SKM-1 treated with dmso at 0.1 percent for 144 hours (cell line): ENCODE data around the gene FAN1.

ENCODE experiments used
- DNase-seq: peaks from one replicate; lab custom pipeline; 2025; ENCODE audit not compliant: unreplicated experiment; lab: John Stamatoyannopoulos, UW

Gene FAN1

DNA sequence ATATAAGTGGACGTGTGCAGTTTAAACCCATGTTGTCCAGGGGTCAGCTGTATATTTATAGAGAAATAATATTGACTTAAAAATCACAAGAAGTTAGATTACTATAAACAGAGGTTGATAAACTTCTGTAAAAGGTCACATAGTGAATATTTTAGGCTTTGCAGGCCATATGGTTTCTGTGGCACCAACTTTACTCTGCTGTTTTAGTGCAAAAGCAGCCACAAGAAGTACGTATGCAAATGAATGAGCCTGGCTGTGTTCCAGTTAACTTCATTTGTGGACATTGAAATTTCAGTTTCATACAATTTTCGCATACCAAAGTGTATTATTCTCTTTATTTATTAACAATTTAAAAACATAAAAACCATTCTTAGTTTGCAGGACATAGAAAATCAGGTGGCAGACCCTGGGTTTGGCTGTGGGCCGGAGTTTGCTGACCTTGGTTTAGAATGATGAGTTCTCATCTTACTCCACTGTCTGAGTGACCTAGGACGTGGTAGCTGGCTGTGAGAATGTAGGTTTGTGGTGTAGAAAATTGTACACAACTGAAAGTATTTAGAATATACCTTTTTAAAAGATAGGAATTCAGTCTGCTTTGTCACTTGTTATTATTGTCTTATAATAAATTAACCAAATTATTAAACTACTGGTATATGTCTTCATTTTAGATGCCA is 16.3 kb downstream of the FAN1 start:
- DNase-seq, result no peak

DNA sequence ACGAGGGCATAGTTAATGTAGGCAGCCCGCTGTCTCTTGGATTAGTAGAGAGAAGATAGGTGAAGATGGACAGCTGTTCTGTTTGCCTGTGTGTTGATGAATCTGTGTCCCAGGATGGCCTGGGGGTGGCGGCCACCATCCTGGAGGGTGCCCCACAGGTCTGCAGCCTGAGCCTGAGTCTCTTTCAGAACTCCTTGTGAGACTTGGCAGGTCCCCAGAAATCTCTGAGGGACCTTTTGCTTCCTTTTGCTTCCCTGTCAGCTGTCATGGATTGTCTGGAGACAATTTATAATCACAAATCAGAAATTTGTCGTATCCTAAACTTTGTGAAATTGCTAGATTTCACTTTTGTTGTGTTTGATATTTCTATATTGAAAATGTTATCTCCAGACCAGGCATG is 17.4 kb downstream of the FAN1 start:
- no peak for DNase-seq

DNA sequence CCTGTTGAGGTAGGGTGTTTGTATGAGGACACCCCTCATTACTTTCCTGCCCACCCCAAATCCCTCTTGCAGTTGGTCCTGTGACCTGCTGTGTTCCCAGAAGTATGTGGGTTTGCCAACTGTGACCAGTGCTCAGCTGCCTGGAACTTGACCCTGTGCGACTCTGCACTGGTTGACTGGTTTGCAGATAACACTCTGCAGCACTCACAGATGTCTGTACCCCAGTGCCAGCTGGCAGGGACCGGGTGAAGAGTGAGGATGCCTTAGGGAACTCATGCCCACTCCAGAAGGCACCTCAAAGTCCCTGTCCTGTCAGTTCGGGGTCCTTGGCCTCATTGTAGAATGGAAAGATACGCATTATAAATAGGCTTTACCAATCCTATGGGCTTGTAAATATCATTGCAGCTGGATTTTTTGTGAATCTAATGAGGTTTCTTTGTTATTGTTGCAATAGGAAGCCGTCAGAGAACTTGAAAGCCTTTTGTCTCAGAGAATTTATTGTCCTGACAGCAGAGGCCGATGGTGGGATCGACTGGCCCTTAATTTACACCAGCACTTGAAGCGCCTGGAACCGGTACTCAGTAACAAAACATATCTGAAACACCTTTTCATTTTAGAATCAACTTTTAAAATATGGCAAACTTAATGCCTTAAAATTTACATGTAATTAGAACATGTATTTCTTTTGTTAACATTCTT is 18.2 kb downstream of the FAN1 start:
- no peak for DNase-seq

DNA sequence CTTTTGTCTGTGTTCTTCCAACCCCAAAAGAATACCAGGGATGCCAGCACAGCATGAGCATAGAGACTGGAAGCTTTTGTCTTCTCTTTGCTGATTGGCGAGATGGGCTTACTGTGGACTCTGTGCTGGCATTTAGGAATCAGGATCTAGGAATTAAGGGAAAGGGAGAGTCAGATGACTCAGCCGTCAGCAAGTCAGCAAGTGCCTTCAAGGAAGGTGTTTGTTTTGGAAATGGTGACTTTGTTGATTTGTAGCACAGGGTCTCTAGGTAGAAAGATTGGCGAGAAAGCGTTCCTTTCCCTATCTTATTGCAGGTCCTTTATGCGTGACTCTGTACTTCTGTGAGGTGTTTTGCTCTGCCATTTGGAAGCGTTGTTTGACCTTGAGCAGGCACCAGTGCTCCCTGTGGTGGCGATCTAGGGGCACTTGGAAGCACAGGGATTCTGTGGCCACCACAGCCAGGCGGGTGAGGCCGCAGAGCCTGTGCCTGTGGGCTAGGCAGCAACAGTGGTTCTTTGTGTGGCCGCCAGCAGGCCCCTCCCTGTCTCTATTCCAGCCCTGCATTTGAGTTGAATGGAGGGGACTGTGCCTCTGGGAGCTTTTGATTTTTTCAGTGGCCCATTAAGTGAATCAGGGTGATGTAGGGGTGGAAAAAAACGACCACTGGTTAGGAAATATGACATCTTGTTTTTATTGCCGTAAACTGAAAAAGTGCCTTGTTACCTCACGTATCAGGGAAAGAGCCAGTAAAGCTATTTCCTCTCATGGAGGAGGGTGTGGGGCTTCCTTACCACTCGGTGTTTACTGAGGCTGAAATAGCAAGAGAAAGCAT is 19.0 kb downstream of the FAN1 start:
- DNase-seq, result no peak

DNA sequence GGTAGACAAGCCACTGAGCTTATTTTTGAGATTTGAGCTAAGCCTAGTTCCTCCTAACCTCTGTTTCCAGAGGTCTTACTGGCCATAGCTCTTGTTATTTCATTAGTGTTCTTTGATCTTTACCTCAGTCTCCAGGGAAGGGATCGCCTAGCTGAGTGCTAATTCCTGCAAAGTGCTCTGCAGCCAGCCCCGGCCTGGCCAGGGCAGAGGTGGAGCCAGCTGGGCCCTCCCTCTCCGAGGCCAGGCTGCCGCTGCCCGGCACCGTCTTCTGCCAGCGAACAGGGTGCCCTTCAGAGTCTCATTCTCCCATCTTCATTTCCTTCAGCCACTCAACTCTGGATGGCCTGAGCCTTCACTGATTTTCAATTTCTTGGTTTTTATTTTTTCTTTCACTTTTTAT is 19.7 kb downstream of the FAN1 start:
- DNase-seq, result no peak

DNA sequence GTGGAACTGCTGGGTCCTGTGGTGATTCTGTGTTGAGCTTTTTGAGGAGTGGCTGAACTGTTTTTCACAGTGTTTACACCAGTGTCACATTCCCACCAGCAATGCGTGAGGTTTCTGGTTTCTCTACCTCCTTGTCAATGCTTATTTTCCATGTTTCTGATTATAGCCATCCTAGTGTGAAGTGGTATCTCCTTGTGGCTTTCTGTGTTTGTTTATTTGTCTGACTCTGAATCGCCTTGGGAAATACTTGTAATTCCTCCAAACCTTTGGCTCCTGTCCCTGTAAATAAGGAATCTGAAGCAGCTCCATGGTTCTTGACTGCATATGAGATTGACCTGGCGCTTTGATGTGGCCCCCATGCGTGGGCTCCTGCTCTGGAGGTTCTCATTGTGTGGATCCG is 20.6 kb downstream of the FAN1 start:
- no peak for DNase-seq

DNA sequence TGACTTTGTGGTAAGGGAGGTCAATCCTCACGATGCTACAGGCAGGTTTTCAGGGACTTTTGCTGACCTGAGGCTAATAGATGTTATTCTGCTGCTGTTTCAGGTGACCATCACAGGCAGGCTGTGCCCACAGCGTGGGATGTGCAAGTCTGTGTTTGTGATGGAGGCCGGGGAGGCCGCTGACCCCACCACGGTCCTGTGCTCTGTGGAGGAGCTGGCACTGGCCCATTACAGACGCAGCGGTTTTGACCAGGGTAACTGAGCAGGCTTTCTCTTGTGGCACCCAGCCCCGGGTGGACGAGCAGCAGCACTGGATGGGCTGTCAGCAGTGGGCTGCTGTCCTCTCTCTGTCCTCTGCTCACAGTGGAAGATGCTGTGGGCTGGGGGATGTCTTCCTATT is 22.0 kb downstream of the FAN1 start:
- no peak for DNase-seq

DNA sequence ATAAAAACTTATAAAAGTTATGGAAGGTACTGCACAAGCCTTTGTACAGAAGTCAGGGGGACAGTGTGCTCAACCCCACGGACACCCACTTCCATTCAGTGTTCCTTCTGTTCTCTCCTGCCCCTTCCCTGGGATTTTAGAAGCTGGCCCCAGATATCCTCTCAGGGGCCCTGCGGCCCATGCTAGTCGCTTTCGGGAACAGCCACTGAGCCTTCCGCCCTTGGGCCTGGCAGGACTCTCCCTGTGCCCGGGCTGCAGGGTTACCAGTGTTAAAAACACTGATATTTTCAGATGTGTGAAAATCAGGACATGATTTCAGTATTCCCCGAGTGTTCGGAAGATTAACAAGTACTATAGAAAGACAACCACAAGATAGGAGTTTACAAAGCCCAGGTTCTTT is 22.4 kb downstream of the FAN1 start:
- DNase-seq, result no peak

DNA sequence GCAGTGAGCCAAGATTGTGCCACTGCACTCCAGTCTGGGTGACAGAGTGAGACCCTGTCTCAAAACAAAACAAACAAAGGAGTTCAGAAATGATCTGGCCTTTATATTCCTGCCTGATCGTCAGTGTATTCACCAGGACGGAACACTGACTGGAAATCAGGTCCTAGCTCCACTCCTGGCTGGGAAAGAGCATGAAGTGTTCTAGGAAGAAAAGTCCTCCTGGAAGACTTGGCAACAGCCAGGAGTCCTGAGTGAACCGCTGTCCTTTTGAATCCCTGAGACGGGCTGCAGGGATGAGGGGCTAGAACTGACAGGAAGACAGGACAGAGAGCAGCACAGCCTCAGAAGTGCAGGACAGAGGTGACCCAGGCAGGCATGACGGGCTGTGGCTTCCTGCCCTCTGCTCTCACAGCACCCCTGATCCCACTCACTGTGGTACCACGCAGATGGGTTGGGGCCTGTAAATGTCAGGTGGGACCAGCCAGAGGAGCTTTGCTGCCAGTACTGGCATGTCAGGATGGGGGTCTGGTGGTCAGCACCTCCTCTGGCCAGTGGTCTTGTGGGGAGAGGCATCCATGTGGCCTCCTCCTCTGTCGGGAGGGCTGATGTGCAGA is 23.5 kb downstream of the FAN1 start:
- DNase-seq, result no peak

DNA sequence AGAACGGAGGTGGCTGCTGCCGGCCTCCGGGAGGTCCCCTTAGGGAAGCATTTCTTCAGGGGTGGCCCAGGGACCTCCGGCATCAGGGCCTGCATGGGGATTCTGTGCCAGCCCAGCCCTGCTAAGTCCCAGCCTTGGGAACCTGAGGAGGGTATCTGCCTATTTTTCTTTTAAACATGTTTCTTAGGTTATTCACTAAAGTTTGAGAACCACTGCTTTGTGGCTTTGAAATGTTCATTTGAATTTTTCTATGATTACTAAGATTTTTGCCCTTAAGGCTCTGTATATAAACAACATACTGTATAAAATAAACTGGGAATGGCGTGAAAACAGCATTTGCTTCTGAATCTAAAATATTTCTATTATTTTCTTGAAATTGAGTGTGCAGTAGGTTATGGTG is 24.4 kb downstream of the FAN1 start:
- no peak for DNase-seq

DNA sequence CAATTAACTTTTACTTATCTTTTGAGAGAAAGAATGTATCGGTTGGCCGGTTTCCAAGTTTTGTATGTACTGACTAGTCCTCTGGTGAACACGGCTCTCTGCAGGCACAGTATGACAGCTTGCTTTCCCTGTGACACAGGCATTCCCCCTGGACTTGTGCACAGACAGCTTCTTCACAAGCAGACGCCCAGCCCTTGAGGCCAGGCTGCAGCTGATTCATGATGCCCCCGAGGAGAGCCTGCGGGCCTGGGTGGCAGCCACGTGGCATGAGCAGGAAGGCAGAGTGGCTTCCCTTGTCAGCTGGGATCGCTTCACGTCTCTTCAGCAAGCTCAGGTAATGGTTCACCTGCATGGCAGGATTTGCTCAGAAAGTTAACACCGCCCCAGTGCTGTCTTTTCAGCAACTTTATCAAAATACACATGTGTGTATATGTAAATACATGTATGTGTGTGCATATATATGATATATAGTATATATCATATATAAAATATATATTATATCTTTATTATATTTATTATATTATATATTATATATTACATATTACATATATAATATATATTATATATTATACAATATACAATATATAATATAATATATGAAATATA is 25.5 kb downstream of the FAN1 start:
- DNase-seq, result no peak

DNA sequence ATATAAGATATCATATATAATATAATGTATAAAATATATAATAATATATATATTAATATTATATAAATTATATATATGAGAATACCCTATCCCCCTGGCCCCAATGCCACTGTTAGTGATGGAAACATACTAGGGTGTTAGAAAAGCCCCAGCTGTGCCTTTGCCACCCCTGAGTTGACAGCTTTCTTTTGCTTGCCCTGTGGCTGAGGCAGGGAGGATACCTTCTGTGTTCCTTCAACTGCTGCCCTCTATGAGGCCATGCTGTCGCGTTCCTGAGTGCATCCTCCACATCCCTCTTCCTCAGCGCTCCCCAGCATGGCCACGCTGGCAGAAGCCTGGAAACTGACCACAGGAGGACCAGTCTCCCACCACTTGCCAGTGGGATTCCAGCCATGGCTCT is 26.3 kb downstream of the FAN1 start:
- DNase-seq, result no peak

DNA sequence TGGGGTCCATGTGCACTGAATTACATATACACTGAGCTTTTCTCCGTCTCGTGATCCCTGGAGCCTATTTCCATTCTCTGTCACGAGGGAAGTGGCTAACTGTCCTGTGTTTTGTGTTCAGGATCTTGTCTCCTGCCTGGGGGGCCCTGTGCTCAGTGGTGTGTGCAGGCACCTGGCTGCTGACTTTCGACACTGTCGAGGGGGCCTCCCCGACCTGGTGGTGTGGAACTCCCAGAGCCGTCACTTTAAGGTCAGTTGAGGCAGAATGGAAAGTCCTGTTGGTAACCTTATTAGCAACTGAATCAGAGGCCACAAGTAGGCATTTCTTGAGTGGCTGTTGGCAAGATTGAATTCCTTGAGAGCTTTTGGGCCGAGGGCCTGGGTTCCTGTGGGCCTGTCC is 26.7 kb downstream of the FAN1 start:
- DNase-seq, result no peak

DNA sequence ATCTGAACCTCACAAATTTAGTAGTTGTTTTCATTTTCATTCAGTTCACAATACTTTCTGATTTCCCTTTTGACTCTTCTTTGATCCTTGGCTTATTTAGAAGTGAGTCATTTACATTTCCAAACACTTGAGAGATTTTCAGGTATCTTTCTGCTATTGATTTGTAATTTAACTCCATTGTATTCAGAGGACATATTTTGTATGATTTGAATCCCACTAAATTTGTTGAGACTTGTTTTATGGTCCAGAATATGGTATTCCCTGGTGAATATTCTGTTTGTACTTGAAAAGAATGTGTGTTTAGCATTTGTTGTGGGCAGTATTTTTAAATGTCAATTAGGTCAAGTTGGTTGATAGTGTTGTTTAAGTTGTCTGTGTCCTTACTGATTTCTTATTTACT is 29.6 kb downstream of the FAN1 start:
- no peak for DNase-seq

DNA sequence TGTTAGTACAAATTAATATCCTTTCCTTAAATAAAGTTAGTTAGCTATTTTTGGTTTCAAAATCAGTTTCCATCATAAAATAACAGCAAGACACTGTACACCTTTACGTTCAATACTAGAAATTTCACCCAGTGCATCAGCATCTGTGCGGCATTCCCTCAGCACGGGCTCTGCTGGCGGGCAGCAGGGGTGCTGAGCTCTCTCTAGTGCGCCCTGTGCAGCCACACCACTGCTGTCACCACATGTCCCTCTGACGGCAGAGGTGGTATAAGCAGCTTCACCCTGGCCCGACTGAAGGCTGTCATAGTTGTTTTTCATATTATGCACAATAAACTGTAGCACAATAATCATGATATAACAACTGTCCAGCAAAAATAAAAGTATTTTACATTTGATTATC is 35.4 kb downstream of the FAN1 start:
- no peak for DNase-seq

DNA sequence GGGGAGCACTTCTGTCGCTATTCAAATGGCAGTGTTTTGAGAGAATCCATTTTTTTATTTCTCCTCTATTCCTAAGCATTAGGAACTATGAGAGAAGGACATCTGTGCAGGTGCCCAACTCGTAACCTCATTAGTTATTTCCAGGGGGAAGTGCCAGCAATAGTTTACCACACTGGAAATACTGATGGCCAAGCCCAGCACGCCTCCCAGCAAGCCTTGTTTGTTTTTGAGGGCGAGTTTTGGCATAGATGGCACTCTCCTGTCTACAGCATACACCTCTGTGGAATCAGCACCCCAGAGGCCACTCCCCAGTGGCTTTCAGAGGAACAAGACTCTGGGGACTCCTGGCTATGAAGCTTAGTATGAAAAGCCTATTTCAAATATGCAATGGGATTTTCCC is 36.6 kb downstream of the FAN1 start:
- DNase-seq, result no peak

DNA sequence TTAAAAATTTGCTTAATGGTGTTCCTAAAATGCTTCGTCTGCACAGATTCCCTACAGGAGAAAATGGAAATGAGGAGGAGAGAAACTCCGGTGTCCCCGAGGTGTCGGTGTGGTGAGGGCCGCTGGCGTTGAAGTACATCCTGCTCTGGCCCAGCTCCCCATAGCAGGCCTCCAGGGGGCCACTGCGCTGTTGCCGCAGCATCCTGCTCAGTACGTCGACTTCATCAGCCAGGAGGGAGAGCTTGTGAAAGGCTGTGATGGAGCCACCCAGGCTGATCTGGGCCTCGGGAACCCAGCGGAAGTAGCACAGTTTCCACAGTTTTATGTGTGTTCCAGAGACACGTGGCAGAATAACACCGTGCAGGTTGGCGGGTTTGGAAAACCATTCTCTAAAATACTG is 37.8 kb downstream of the FAN1 start:
- DNase-seq, result no peak

DNA sequence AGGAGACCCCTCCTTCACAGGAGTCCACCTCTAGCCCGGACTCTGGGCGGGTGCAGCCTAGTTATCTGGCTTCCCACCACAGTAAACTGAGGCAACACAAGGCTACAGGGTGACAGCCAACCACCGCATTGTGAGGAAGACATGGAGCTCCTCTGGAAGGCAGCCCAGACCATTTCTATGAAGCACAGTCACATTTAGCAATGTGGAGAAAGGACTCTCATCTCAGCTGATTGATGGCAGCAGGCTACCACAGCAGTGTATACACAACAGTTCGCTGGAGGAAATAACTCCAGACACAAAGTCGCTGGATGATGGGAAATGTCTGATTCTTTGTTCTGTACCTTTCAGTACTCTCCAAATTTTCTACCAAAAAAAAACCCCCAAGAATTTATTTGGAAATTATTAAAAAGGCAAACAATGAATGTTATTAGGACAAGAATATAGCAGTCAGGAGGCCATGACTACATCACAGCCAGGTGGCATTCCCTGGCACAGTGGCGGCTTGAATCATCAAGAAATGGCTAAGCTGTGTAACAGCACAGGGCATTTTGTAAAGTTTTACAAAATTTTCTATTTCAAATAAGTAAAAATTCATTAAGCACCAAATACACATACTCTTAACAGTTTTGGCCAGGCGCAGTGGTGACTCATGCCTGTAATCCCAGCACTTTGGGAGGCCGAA is 40.1 kb downstream of the FAN1 start:
- no peak for DNase-seq

DNA sequence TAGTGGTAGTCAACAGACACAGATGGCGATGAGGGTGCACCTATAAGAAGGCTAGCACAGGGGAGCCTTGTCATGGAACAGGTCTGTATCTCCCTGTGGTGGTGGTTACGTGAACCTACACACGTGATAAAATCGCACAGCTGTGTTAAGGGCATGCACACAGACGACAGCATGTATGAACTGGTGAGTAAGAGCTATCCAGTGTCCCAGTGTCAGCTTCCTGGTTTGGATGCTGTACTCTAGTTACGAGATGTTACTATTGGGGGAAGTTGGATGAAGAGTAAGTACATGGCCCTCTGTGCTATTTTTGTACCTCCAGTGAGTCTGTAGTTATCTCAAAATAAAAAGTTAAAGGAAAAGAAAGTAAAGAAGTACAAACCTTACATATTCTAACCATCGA is 49.5 kb downstream of the FAN1 start:
- DNase-seq, result no peak

DNA sequence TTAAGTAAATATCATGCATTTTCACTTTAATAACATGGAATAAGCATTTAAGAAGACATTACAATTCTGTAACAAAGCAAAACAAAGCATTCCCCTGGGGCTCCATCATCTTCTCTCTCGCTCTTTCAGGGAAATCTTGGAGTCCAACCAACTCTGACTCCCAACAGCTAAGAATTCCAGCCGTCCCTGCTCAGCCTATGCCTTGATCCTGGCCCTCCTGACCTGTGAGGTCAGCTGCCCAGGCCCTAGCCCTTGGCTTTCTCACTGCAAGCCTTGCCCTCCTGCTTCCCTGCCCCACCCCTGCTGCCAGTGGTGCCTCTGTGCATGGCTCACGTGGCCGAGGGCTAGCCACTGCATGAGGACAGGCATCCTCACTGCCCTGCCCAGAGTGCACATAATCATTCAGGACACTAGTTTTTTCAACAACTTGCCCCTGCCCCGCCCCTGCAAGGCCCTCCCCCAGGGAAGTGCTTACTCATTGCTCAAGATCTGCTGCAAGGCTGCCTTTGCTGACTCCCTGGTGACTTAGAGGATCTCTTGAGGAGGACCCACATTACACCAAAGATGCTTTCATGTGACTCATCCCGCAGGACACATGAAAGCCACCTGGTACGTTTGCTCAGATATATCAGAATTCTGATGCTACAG is 50.1 kb downstream of the FAN1 start:
- peak; percentile 19 for DNase-seq
